Measurements from ENCODE around the gene INTS11.
"Not testable (repeated sequence)": the region's sequence is repeated elsewhere in the genome, so short reads cannot be mapped to it uniquely, and the experiment has no call there.

The INTS11 gene

GRCh38 chr1:1370771-1371300 lies 46.4 kb upstream of the INTS11 start:
- no peak overlapping the region for H3K4me3 ChIP-seq (replicated peaks; ENCODE audit: low read depth, low read length)
- TF ChIP-seq CTCF (IDR thresholded peaks at IDR 0.05; ENCODE audit: low read length, missing control alignments): no peak
- no peak for DNase-seq (ENCODE audit: low read depth)

GRCh38 chr1:1370094-1370493 lies 45.6 kb upstream of the INTS11 start:
- H3K4me3 ChIP-seq (replicated peaks; ENCODE audit: low read depth, low read length): not testable (repeated sequence)

GRCh38 chr1:1367315-1367714 lies 42.9 kb upstream of the INTS11 start:
- no peak overlapping the region for H3K4me3 ChIP-seq (replicated peaks; ENCODE audit: low read depth, low read length)
- TF ChIP-seq CTCF (IDR thresholded peaks at IDR 0.05; ENCODE audit: low read length, missing control alignments): no peak
- no peak for DNase-seq (ENCODE audit: low read depth)

More at GRCh38 chr1:1370094-1370493, 45.6 kb upstream of the INTS11 start:
- not testable (repeated sequence) for DNase-seq (ENCODE audit: low read depth)

- no peak overlapping the region for H3K4me3 ChIP-seq (replicated peaks; ENCODE audit: low read depth, low read length)
- TF ChIP-seq CTCF (IDR thresholded peaks at IDR 0.05; ENCODE audit: low read length, missing control alignments): no peak
- DNase-seq (ENCODE audit: low read depth): no peak
Observed at GRCh38 chr1:1366699-1367066, 42.2 kb upstream of the INTS11 start.

- no peak overlapping the region for H3K4me3 ChIP-seq (replicated peaks; ENCODE audit: low read depth, low read length)
- no peak for TF ChIP-seq CTCF (IDR thresholded peaks at IDR 0.05; ENCODE audit: low read length, missing control alignments)
- no peak for DNase-seq (ENCODE audit: low read depth)
Observed at GRCh38 chr1:1365875-1366698, 41.6 kb upstream of the INTS11 start.

GRCh38 chr1:1364266-1364665 lies 39.8 kb upstream of the INTS11 start:
- TF ChIP-seq CTCF (IDR thresholded peaks at IDR 0.05; ENCODE audit: low read length, missing control alignments): no peak
- DNase-seq (ENCODE audit: low read depth): no peak
- no peak overlapping the region for H3K4me3 ChIP-seq (replicated peaks; ENCODE audit: low read depth, low read length)

GRCh38 chr1:1361982-1362423 lies 37.5 kb upstream of the INTS11 start:
- TF ChIP-seq CTCF (IDR thresholded peaks at IDR 0.05; ENCODE audit: low read length, missing control alignments): peak; percentile 7
- DNase-seq (ENCODE audit: low read depth): peak; percentile 79
- no peak overlapping the region for H3K4me3 ChIP-seq (replicated peaks; ENCODE audit: low read depth, low read length)
